ENCODE data around the gene AIFM1.
A peak's percentile ranks its signal among the peaks of the same experiment; 100 is the strongest.

Gene AIFM1

GRCh38 chrX:130090364-130090763 lies 75.3 kb downstream of the AIFM1 start:
- DNase-seq: no peak

GRCh38 chrX:130086447-130087206 lies 79.0 kb downstream of the AIFM1 start:
- peak; percentile 53 for DNase-seq

GRCh38 chrX:130085551-130086446 lies 79.8 kb downstream of the AIFM1 start:
- DNase-seq: no peak

DNA sequence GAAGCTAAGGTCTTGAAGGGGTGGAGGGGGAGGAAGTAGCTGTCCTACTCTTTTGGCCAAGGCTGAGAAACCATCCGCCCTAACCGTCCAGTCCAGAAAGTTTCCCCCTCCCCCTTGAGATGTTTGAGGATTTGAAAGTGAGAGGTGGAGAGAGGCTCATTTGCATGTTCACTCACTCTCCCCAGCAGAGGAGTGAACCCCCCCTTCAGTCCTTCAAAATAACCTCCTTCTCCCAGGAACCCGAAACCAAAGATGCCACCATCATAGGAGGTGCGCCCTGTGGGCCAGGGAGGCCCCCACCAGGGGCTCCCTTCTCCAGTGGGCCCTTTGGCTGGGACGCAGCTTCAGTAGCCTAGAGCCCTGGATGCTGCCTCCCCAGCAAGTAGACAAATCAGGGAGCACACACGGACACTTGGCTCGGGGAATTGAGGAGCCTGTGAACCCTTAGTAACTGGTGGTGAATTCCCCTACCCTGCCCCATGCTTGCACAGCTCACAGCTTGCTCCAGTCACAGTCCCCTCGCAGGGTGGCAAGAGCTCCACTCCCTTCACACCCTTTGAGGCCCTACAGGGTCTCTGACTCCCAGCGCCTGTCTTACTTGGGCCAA lies 80.9 kb downstream of the AIFM1 start:
- DNase-seq: no peak

DNA sequence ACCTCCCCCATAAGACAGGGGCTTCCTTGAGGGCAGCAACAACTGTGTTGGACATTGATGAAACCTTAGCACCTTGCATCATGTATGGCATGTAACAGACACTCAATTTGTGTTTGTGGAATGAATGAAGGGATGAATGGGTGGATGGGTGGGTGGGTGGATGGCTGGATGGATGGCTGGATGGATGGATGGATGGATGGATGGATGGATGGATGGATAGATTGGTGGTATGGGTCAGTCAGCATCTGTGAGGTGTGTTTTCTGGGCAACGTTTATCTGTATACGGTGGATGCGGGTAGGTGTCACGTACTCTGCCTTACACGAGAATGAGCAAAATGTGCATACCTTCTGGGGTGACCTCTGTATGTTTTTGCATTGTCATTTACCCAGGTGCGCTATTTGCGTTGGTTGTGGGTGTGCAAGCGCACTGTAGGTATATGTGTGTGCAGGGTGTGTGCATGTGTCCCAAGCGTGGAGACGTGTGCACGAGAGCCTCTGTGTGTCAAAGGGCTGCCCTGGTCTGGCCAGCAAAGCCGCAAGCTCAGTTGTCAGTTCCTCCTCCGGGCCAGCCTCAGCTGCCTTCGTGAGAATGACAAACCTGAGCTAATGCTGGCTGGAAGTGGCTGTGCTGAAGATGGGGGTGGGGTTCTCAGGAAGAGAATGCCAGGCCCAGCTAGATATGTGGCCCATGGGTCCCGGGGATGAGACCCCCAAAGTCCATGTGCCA lies 81.8 kb downstream of the AIFM1 start:
- no peak for DNase-seq

GRCh38 chrX:130083107-130083490 lies 82.5 kb downstream of the AIFM1 start:
- DNase-seq: no peak

DNA sequence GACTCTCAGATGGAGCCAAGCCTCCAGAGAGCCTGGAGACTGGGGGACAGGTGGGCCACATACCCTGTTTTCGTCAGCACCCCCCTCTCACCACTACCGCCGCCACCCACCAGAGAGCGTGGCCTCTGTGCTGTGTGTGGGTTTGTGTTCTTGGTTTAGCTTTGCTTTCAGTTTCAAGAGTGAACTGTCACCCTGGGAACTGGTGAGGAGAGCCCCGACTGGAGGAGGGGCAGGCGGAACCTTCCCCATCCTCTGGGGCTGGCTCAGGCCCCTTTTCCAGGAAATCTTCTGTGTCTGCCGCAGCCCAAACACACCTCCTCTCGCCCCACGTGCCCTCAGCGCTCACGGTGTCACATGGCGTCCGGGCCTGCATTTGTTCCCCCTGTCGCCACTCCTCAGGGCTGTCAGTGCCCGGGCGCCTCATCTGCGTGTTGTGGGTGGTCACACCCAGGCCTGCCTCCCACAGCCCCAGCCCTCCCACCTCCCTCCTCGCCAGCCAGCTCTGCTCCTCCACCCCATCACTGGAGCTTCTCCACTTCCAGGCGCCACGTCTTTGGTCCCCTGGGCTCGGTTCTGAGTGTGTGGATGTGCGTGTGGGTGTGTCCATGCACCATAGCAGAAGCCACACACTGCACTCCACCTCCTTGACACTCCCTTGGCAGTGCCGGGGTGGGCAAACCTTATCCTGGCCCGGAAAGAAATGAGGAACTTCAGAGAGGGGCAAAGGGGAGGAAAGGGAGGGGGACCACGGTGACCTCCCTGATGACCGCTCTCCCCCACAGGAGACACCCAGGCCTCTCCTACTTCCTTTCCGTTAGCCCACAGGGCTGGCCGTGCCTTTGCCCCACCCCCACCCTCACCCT lies 83.2 kb downstream of the AIFM1 start:
- DNase-seq: no peak

- no peak for DNase-seq
Observed at GRCh38 chrX:130081421-130082045, 84.1 kb downstream of the AIFM1 start.

DNA sequence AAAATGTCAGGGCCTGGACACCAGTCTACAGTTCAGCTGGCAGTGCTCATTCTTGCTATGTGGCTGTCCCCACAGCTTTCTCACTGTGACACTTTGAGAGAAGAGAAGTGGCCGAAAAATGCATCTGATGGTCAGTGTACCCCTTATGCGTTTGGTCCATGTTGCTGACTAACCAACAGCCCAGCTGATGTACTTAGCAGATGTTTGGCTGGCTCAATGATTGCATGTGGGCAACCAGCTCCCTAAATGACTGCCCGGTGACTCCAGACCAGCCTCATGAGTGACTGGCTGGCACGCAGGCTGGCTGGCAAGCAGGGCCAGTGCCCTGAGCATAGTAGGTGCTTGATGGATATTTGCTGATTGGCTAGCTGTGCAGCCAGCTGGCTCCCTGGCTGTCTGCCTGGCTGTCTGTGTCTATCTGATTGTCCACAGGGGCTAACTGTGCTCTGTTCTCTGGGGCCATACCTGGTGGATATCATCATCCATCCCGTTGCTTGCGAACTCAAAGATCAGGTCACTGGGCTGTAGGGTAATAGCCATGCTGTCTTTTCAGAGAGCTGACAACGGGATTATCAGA lies 84.8 kb downstream of the AIFM1 start:
- DNase-seq: no peak

GRCh38 chrX:130079824-130080406 lies 85.7 kb downstream of the AIFM1 start:
- peak; percentile 37 for DNase-seq

All from NCI-H187 treated with DMSO at 0.1 percent for 48 hours (cell line).